HEK293 (cell line): ENCODE results near the gene ADAMTS14.

ENCODE experiments used
- CTCF ChIP-seq: fragments of 450-650 bp; formaldehyde crosslinking; IDR thresholded peaks from 2 replicates; pipeline ENCODE4 v1.5.1; 2016; ENCODE audit warnings: missing biosample characterization, missing genetic modification characterization
- SP2 ChIP-seq: fragments of 450-650 bp; formaldehyde crosslinking; IDR thresholded peaks from 2 replicates; pipeline ENCODE4 v1.5.1; 2016; ENCODE audit warnings: missing biosample characterization, missing genetic modification characterization
- ZFP41 ChIP-seq: fragments of 450-650 bp; formaldehyde crosslinking; IDR thresholded peaks from 2 replicates; pipeline ENCODE4 v1.5.1; 2016; ENCODE audit warnings: missing biosample characterization, missing genetic modification characterization, borderline replicate concordance
- ZNF274 ChIP-seq, 2 experiments: fragments of 200-500 bp in 1 of 2; fragments of 450-650 bp in 1 of 2; sonication (Bioruptor generic) in 1 of 2; formaldehyde crosslinking in 1 of 2; IDR thresholded peaks; 2 replicates each; pipeline versions ENCODE4 v1.5.1 to v1.6.1; 2014 to 2016; ENCODE audit warnings: borderline replicate concordance in 1 of 2, inconsistent platforms in 1 of 2, low read length in 1 of 2, missing biosample characterization in 1 of 2, missing genetic modification characterization in 1 of 2
- ZNF423 ChIP-seq: fragments of 450-650 bp; formaldehyde crosslinking; IDR thresholded peaks from 2 replicates; pipeline ENCODE4 v1.5.1; 2016; ENCODE audit warnings: missing biosample characterization, missing genetic modification characterization
- ZNF768 ChIP-seq: fragments of 450-650 bp; formaldehyde crosslinking; IDR thresholded peaks from 2 replicates; pipeline ENCODE4 v1.5.1; 2018; ENCODE audit warnings: missing biosample characterization, mild to moderate bottlenecking, missing genetic modification characterization
- TF ChIP-seq, protein P1 (sequence below): fragments of 450-650 bp; formaldehyde crosslinking; conservative IDR thresholded peaks from 2 replicates; pipeline ENCODE4 v1.5.1; 2016; ENCODE audit warnings: low read depth, missing biosample characterization, missing genetic modification characterization

DNA sequence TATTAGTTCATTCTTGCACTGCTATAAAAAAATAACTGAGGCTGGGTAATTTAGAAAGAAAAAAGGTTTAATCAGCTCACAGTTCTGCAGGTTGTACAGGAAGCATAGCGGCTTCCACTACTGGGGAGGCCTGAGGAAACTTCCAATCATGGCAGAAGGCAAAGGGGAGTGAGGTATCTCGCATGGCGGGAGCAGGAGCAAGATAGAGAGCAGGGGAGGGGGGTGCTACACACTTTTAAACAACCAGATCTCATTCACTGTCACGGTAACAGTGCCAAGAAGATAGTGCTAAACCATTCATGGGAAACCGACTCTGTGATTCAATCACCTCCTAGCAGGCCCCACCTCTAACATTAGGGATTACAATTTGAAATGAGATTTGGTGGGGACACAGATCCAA, 11.6 kb downstream of the ADAMTS14 start:
- TF ChIP-seq ZFP41 (tag by site-specific recombination) (no peak), ZNF274 (IDR thresholded peaks at IDR 0.05; ENCODE audit: low read length) (no peak), ZNF274 (tag by site-specific recombination; IDR thresholded peaks at IDR 0.05; ENCODE audit: borderline replicate concordance) (no peak), CTCF (tag by site-specific recombination) (no peak), ZNF423 (tag by site-specific recombination) (no peak), ZNF768 (tag by site-specific recombination) (no peak), SP2 (tag by site-specific recombination) (no peak)
- TF ChIP-seq, protein P1, sequence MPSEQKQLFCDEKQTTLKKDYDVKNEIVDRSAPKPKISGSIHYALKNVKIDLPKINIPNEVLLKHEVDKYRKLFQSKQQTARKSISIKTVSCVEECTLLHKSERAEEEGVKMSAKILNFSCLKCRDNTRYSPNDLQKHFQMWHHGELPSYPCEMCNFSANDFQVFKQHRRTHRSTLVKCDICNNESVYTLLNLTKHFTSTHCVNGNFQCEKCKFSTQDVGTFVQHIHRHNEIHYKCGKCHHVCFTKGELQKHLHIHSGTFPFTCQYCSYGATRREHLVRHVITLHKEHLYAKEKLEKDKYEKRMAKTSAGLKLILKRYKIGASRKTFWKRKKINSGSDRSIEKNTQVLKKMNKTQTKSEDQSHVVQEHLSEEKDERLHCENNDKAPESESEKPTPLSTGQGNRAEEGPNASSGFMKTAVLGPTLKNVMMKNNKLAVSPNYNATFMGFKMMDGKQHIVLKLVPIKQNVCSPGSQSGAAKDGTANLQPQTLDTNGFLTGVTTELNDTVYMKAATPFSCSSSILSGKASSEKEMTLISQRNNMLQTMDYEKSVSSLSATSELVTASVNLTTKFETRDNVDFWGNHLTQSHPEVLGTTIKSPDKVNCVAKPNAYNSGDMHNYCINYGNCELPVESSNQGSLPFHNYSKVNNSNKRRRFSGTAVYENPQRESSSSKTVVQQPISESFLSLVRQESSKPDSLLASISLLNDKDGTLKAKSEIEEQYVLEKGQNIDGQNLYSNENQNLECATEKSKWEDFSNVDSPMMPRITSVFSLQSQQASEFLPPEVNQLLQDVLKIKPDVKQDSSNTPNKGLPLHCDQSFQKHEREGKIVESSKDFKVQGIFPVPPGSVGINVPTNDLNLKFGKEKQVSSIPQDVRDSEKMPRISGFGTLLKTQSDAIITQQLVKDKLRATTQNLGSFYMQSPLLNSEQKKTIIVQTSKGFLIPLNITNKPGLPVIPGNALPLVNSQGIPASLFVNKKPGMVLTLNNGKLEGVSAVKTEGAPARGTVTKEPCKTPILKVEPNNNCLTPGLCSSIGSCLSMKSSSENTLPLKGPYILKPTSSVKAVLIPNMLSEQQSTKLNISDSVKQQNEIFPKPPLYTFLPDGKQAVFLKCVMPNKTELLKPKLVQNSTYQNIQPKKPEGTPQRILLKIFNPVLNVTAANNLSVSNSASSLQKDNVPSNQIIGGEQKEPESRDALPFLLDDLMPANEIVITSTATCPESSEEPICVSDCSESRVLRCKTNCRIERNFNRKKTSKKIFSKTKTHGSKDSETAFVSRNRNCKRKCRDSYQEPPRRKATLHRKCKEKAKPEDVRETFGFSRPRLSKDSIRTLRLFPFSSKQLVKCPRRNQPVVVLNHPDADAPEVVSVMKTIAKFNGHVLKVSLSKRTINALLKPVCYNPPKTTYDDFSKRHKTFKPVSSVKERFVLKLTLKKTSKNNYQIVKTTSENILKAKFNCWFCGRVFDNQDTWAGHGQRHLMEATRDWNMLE (tag by site-specific recombination), result no peak
